ENCODE results near the gene HNRNPH1.

GRCh38 chr5:179621551-179622214, 1.8 kb downstream of the HNRNPH1 start:
- TF ChIP-seq CTCF (IDR thresholded peaks at IDR 0.05): no peak
- no peak for TF ChIP-seq REST (IDR thresholded peaks at IDR 0.05; ENCODE audit: insufficient read depth in 1 of 2, low read depth in 2 of 2, low read length in 1 of 2)
